Measurements from ENCODE around the gene RTEL1.

RTEL1 gene

GRCh38 chr20:63695424-63696305, 37.6 kb downstream of the RTEL1 start:
- Histone ChIP-seq H3K36me3 (replicated peaks; ENCODE audit: insufficient read depth, low read length) (no peaks in the 10 kb centered on the region), H3K27ac (ENCODE audit: low read length) (no peak overlapping the region), H3K4me2 (ENCODE audit: low read depth, low read length) (no peak overlapping the region), H3F3A (ENCODE audit: insufficient read depth, low read length) (no peaks in the 10 kb centered on the region; the same call in 1 of the 2 replicates), H3K4me1 (ENCODE audit: low read length) (no peaks in the 10 kb centered on the region), H4K20me1 (ENCODE audit: insufficient read depth, low read length) (no peaks in the 10 kb centered on the region), H2AFZ (ENCODE audit: low read length) (no peak overlapping the region), H3K9me2 (replicated peaks; ENCODE audit: insufficient read depth, low read length) (no peaks in the 10 kb centered on the region), H3K27me3 (replicated peaks; ENCODE audit: insufficient read depth, low read length) (no peaks in the 10 kb centered on the region), H3K9ac (ENCODE audit: low read length) (no peak overlapping the region), H3K4me3 (ENCODE audit: low read length) (no peak overlapping the region), H3K9me3 (replicated peaks; ENCODE audit: insufficient read depth, low read length) (no peaks in the 10 kb centered on the region), H3K79me2 (ENCODE audit: low read length) (no peaks in the 10 kb centered on the region)
- no peak for DNase-seq
- TF ChIP-seq EZH2phosphoT487 (IDR thresholded peaks at IDR 0.05; ENCODE audit: low read length), result no peak
- TF ChIP-seq EZH2 (optimal IDR thresholded peaks at IDR 0.05; ENCODE audit: low read depth, low read length), result no peak
- TF ChIP-seq, protein P1, sequence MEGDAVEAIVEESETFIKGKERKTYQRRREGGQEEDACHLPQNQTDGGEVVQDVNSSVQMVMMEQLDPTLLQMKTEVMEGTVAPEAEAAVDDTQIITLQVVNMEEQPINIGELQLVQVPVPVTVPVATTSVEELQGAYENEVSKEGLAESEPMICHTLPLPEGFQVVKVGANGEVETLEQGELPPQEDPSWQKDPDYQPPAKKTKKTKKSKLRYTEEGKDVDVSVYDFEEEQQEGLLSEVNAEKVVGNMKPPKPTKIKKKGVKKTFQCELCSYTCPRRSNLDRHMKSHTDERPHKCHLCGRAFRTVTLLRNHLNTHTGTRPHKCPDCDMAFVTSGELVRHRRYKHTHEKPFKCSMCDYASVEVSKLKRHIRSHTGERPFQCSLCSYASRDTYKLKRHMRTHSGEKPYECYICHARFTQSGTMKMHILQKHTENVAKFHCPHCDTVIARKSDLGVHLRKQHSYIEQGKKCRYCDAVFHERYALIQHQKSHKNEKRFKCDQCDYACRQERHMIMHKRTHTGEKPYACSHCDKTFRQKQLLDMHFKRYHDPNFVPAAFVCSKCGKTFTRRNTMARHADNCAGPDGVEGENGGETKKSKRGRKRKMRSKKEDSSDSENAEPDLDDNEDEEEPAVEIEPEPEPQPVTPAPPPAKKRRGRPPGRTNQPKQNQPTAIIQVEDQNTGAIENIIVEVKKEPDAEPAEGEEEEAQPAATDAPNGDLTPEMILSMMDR (IDR thresholded peaks at IDR 0.05; ENCODE audit: low read length), result no peak

GRCh38 chr20:63696306-63696627, 38.2 kb downstream of the RTEL1 start:
- H4K20me1 ChIP-seq (ENCODE audit: insufficient read depth, low read length), result no peaks in the 10 kb centered on the region
- H3K9me3 ChIP-seq (replicated peaks; ENCODE audit: insufficient read depth, low read length), result no peaks in the 10 kb centered on the region
- H3K9me2 ChIP-seq (replicated peaks; ENCODE audit: insufficient read depth, low read length), result no peaks in the 10 kb centered on the region
- no peak overlapping the region for H3K4me2 ChIP-seq (ENCODE audit: low read depth, low read length)
- H3K4me1 ChIP-seq (ENCODE audit: low read length), result no peaks in the 10 kb centered on the region
- DNase-seq, result no peak
- H3K4me3 ChIP-seq (ENCODE audit: low read length), result no peak overlapping the region
- no peak for TF ChIP-seq EZH2 (optimal IDR thresholded peaks at IDR 0.05; ENCODE audit: low read depth, low read length)
- TF ChIP-seq EZH2phosphoT487 (IDR thresholded peaks at IDR 0.05; ENCODE audit: low read length), result no peak
- TF ChIP-seq, protein P1 (IDR thresholded peaks at IDR 0.05; ENCODE audit: low read length), result no peak
- no peaks in the 10 kb centered on the region for H3K27me3 ChIP-seq (replicated peaks; ENCODE audit: insufficient read depth, low read length)
- H2AFZ ChIP-seq (ENCODE audit: low read length), result no peak overlapping the region
- no peak overlapping the region for H3K9ac ChIP-seq (ENCODE audit: low read length)
- H3F3A ChIP-seq (ENCODE audit: insufficient read depth, low read length), result no peaks in the 10 kb centered on the region; the same call in 1 of the 2 replicates
- no peaks in the 10 kb centered on the region for H3K36me3 ChIP-seq (replicated peaks; ENCODE audit: insufficient read depth, low read length)
- H3K79me2 ChIP-seq (ENCODE audit: low read length), result no peaks in the 10 kb centered on the region
- no peak overlapping the region for H3K27ac ChIP-seq (ENCODE audit: low read length)

DNA sequence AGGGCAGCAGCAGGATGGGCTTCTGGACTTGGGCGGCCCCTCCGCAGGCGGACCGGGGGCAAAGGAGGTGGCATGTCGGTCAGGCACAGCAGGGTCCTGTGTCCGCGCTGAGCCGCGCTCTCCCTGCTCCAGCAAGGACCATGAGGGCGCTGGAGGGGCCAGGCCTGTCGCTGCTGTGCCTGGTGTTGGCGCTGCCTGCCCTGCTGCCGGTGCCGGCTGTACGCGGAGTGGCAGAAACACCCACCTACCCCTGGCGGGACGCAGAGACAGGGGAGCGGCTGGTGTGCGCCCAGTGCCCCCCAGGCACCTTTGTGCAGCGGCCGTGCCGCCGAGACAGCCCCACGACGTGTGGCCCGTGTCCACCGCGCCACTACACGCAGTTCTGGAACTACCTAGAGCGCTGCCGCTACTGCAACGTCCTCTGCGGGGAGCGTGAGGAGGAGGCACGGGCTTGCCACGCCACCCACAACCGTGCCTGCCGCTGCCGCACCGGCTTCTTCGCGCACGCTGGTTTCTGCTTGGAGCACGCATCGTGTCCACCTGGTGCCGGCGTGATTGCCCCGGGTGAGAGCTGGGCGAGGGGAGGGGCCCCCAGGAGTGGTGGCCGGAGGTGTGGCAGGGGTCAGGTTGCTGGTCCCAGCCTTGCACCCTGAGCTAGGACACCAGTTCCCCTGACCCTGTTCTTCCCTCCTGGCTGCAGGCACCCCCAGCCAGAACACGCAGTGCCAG, 38.7 kb downstream of the RTEL1 start, which contains the start of gene TNFRSF6B:
TNFRSF6B (plus strand) TSS at position 25 of the 729 bp plus-strand sequence; CDS start at position 141, 116 bp downstream.
- Histone ChIP-seq H3K4me2 (ENCODE audit: low read depth, low read length) (no peak within 1 kb of the TSS), H3K79me2 (ENCODE audit: low read length) (no peaks in the 10 kb centered on the region), H3K4me1 (ENCODE audit: low read length) (no peaks in the 10 kb centered on the region), H3K4me3 (ENCODE audit: low read length) (no peak within 1 kb of the TSS), H3K36me3 (replicated peaks; ENCODE audit: insufficient read depth, low read length) (no peaks in the 10 kb centered on the region), H3K27ac (ENCODE audit: low read length) (no peak within 1 kb of the TSS), H3K9me2 (replicated peaks; ENCODE audit: insufficient read depth, low read length) (no peaks in the 10 kb centered on the region), H3K9me3 (replicated peaks; ENCODE audit: insufficient read depth, low read length) (no peaks in the 10 kb centered on the region), H3K9ac (ENCODE audit: low read length) (no peak within 1 kb of the TSS), H4K20me1 (ENCODE audit: insufficient read depth, low read length) (no peaks in the 10 kb centered on the region), H2AFZ (ENCODE audit: low read length) (no peak within 1 kb of the TSS), H3K27me3 (replicated peaks; ENCODE audit: insufficient read depth, low read length) (no peaks in the 10 kb centered on the region), H3F3A (ENCODE audit: insufficient read depth, low read length) (no peaks in the 10 kb centered on the region; the same call in 1 of the 2 replicates)
- DNase-seq, result no peak
- TF ChIP-seq, protein P1 (IDR thresholded peaks at IDR 0.05; ENCODE audit: low read length), result no peak
- no peak for TF ChIP-seq EZH2 (optimal IDR thresholded peaks at IDR 0.05; ENCODE audit: low read depth, low read length)
- TF ChIP-seq EZH2phosphoT487 (IDR thresholded peaks at IDR 0.05; ENCODE audit: low read length), result no peak

Measured in MM.1S (cell line).